Measurements from ENCODE around the gene SH3D19.

SH3D19 gene

GRCh38 chr4:151195801-151196200, 129.6 kb downstream of the SH3D19 start:
- DNase-seq (ENCODE audit: low spot score), result no peak

GRCh38 chr4:151193414-151193813, 132.0 kb downstream of the SH3D19 start:
- DNase-seq (ENCODE audit: low spot score), result no peak

GRCh38 chr4:151192556-151193235, 132.7 kb downstream of the SH3D19 start:
- DNase-seq (ENCODE audit: low spot score), result no peak

- no peak for DNase-seq (ENCODE audit: low spot score)
Observed at GRCh38 chr4:151184523-151185458, 140.6 kb downstream of the SH3D19 start.

GRCh38 chr4:151182455-151182996, 142.9 kb downstream of the SH3D19 start:
- no peak for DNase-seq (ENCODE audit: low spot score)

- DNase-seq (ENCODE audit: low spot score), result no peak
Observed at GRCh38 chr4:151176685-151177084, 148.7 kb downstream of the SH3D19 start.

- DNase-seq (ENCODE audit: low spot score), result no peak
Observed at GRCh38 chr4:151175754-151176631, 149.4 kb downstream of the SH3D19 start.

- no peak for DNase-seq (ENCODE audit: low spot score)
Observed at GRCh38 chr4:151175233-151175632, 150.2 kb downstream of the SH3D19 start.

GRCh38 chr4:151174784-151175183, 150.6 kb downstream of the SH3D19 start:
- no peak for DNase-seq (ENCODE audit: low spot score)

GRCh38 chr4:151173871-151174270, 151.5 kb downstream of the SH3D19 start:
- DNase-seq (ENCODE audit: low spot score), result no peak

GRCh38 chr4:151169900-151170299, 155.5 kb downstream of the SH3D19 start:
- DNase-seq (ENCODE audit: low spot score), result no peak

- DNase-seq (ENCODE audit: low spot score), result peak; percentile 91
Observed at GRCh38 chr4:151169223-151169622, 156.2 kb downstream of the SH3D19 start.

- no peak for DNase-seq (ENCODE audit: low spot score)
Observed at GRCh38 chr4:151167561-151167960, 157.8 kb downstream of the SH3D19 start.

- no peak for DNase-seq (ENCODE audit: low spot score)
Observed at GRCh38 chr4:151166636-151167035, 158.8 kb downstream of the SH3D19 start.

- no peak for DNase-seq (ENCODE audit: low spot score)
Observed at GRCh38 chr4:151165205-151166000, 160.0 kb downstream of the SH3D19 start.

- DNase-seq (ENCODE audit: low spot score), result no peak
Observed at GRCh38 chr4:151163855-151164254, 161.6 kb downstream of the SH3D19 start.

GRCh38 chr4:151158979-151159378, 166.4 kb downstream of the SH3D19 start:
- DNase-seq (ENCODE audit: low spot score), result no peak

- no peak for DNase-seq (ENCODE audit: low spot score)
Observed at GRCh38 chr4:151157543-151157942, 167.9 kb downstream of the SH3D19 start.

GRCh38 chr4:151153585-151153984, 171.8 kb downstream of the SH3D19 start:
- DNase-seq (ENCODE audit: low spot score), result no peak

GRCh38 chr4:151152028-151152427, 173.4 kb downstream of the SH3D19 start:
- DNase-seq (ENCODE audit: low spot score), result no peak

All from Ammon's horn (tissue), 1 donor.